SK-N-SH treated with all-trans-retinoic acid at 6 μM for 48 hours (cell line): ENCODE data around the gene SERTAD2.

ENCODE experiments used
- ATAC-seq: fragments of 200-7000 bp; cut with Tn5 transposase; 3 replicates; pipeline ENCODE4 v1.9.1; 2020; ENCODE audit warnings: mild to moderate bottlenecking, moderate library complexity
- ARNTL ChIP-seq: fragments of 450-650 bp; formaldehyde crosslinking; IDR thresholded peaks from 2 replicates; pipeline ENCODE4 v1.5.0; 2020; ENCODE audit warnings: low read depth, mild to moderate bottlenecking, moderate library complexity, borderline replicate concordance
- BACH2 ChIP-seq: fragments of 250-450 bp; sonication (Bioruptor Pico); IDR thresholded peaks from 2 replicates; pipeline ENCODE4 v1.9.0; 2021; ENCODE audit warnings: mild to moderate bottlenecking, borderline replicate concordance
- CREB5 ChIP-seq: fragments of 250-450 bp; sonication (Bioruptor Pico); IDR thresholded peaks from 2 replicates; pipeline ENCODE4 v1.5.1; 2020; ENCODE audit warnings: low read depth, mild to moderate bottlenecking, moderate library complexity
- CSDC2 ChIP-seq: fragments of 250-450 bp; sonication (Bioruptor Pico); IDR thresholded peaks from 2 replicates; pipeline ENCODE4 v1.5.0; 2020; ENCODE audit warnings: mild to moderate bottlenecking, moderate library complexity
- ESRRG ChIP-seq: fragments of 250-450 bp; sonication (Bioruptor Pico); IDR thresholded peaks from 2 replicates; pipeline ENCODE4 v1.6.1; 2021; ENCODE audit warnings: mild to moderate bottlenecking
- GLIS3 ChIP-seq: fragments of 250-450 bp; sonication (Bioruptor Pico); IDR thresholded peaks from 2 replicates; pipeline ENCODE4 v1.5.0; 2020; ENCODE audit warnings: mild to moderate bottlenecking, moderate library complexity
- ISL1 ChIP-seq: fragments of 250-450 bp; sonication (Bioruptor Pico); IDR thresholded peaks from 2 replicates; pipeline ENCODE4 v2.1.2; 2022; ENCODE audit warnings: mild to moderate bottlenecking, moderate library complexity
- OSR1 ChIP-seq: fragments of 250-450 bp; sonication (Bioruptor Pico); IDR thresholded peaks from 2 replicates; pipeline ENCODE4 v1.8.0; 2022; ENCODE audit warnings: moderate library complexity, mild to moderate bottlenecking, inconsistent platforms
- PATZ1 ChIP-seq: fragments of 250-450 bp; sonication (Bioruptor Pico); IDR thresholded peaks from 2 replicates; pipeline ENCODE4 v1.8.0; 2020; ENCODE audit warnings: mild to moderate bottlenecking, moderate library complexity, borderline replicate concordance
- POU6F1 ChIP-seq: fragments of 250-450 bp; sonication (Bioruptor Pico); IDR thresholded peaks from 2 replicates; pipeline ENCODE4 v1.8.0; 2021; ENCODE audit warnings: low read depth, mild to moderate bottlenecking, moderate library complexity, borderline replicate concordance
- PPARA ChIP-seq: fragments of 250-450 bp; sonication (Bioruptor Pico); IDR thresholded peaks from 2 replicates; pipeline ENCODE4 v1.5.0; 2020; ENCODE audit warnings: mild to moderate bottlenecking, borderline replicate concordance
- RARB ChIP-seq: fragments of 250-450 bp; sonication (Bioruptor Pico); IDR thresholded peaks from 2 replicates; pipeline ENCODE4 v1.8.0; 2021; ENCODE audit warnings: mild to moderate bottlenecking, moderate library complexity
- SNAI2 ChIP-seq: fragments of 250-450 bp; sonication (Bioruptor Pico); IDR thresholded peaks from 2 replicates; pipeline ENCODE4 v1.5.0; 2020; ENCODE audit warnings: mild to moderate bottlenecking, moderate library complexity
- TCF4 ChIP-seq: fragments of 250-450 bp; sonication (Bioruptor Pico); IDR thresholded peaks from 2 replicates; pipeline ENCODE4 v1.8.0; 2021; ENCODE audit warnings: mild to moderate bottlenecking, moderate library complexity, borderline replicate concordance
- TSHZ2 ChIP-seq: fragments of 250-450 bp; sonication (Bioruptor Pico); IDR thresholded peaks from 2 replicates; pipeline ENCODE4 v1.5.0; 2020; ENCODE audit warnings: mild to moderate bottlenecking, moderate library complexity
- ZC3H10 ChIP-seq: fragments of 250-450 bp; sonication (Bioruptor Pico); IDR thresholded peaks from 2 replicates; pipeline ENCODE4 v1.5.1; 2021; ENCODE audit warnings: mild to moderate bottlenecking, moderate library complexity
- ZFP3 ChIP-seq: fragments of 250-450 bp; sonication (Bioruptor Pico); IDR thresholded peaks from 2 replicates; pipeline ENCODE4 v1.5.0; 2020; ENCODE audit warnings: mild to moderate bottlenecking, moderate library complexity
- ZFP30 ChIP-seq: fragments of 450-650 bp; formaldehyde crosslinking; IDR thresholded peaks from 2 replicates; pipeline ENCODE4 v1.5.0; 2022; ENCODE audit warnings: mild to moderate bottlenecking, moderate library complexity
- ZNF70 ChIP-seq: fragments of 450-650 bp; formaldehyde crosslinking; IDR thresholded peaks from 2 replicates; pipeline ENCODE4 v1.5.0; 2020; ENCODE audit warnings: mild to moderate bottlenecking, moderate library complexity
- ZNF8 ChIP-seq: fragments of 450-650 bp; formaldehyde crosslinking; IDR thresholded peaks from 2 replicates; pipeline ENCODE4 v1.5.0; 2020; ENCODE audit warnings: mild to moderate bottlenecking, moderate library complexity

The SERTAD2 gene

GRCh38 chr2:64669288-64669687 is 15.6 kb upstream of the SERTAD2 start (continued):
- TF ChIP-seq TSHZ2 (CRISPR knock-in tag) (no peak), ZFP30 (CRISPR knock-in tag) (no peak), PATZ1 (no peak), ISL1 (CRISPR knock-in tag) (no peak)

GRCh38 chr2:64668542-64668941 is 14.8 kb upstream of the SERTAD2 start:
- no peak for TF ChIP-seq TSHZ2 (CRISPR knock-in tag)
- TF ChIP-seq ZFP3, result no peak
- TF ChIP-seq TCF4 (CRISPR knock-in tag), result no peak
- TF ChIP-seq CREB5 (CRISPR knock-in tag), result no peak
- TF ChIP-seq ZNF8 (CRISPR knock-in tag), result no peak
- TF ChIP-seq ESRRG (CRISPR knock-in tag), result no peak
- TF ChIP-seq ZNF70, result no peak
- no peak for TF ChIP-seq ZC3H10 (CRISPR knock-in tag)
- no peak for TF ChIP-seq GLIS3
- no peak for TF ChIP-seq ARNTL (CRISPR knock-in tag)
- no peak for TF ChIP-seq RARB (CRISPR knock-in tag)
- ATAC-seq, result no peak

GRCh38 chr2:64667535-64667934 is 13.8 kb upstream of the SERTAD2 start:
- ATAC-seq, result no peak
- TF ChIP-seq RARB (CRISPR knock-in tag) (no peak), CREB5 (CRISPR knock-in tag) (no peak), ZNF8 (CRISPR knock-in tag) (no peak), ARNTL (CRISPR knock-in tag) (no peak), TSHZ2 (CRISPR knock-in tag) (no peak), TCF4 (CRISPR knock-in tag) (no peak), ISL1 (CRISPR knock-in tag) (no peak), OSR1 (no peak), PPARA (CRISPR knock-in tag) (no peak), CSDC2 (CRISPR knock-in tag) (no peak), ZNF70 (no peak), ZFP3 (no peak), POU6F1 (CRISPR knock-in tag) (no peak), ZC3H10 (CRISPR knock-in tag) (no peak), PATZ1 (no peak), BACH2 (CRISPR knock-in tag) (no peak), GLIS3 (no peak), ESRRG (CRISPR knock-in tag) (no peak), SNAI2 (CRISPR knock-in tag) (no peak), ZFP30 (CRISPR knock-in tag) (no peak)
